NCI-H1105 treated with DMSO at 0.1 percent for 48 hours (cell line): Measurements from ENCODE around the gene LMTK3.
"Not testable (repeated sequence)": the region's sequence is repeated elsewhere in the genome, so short reads cannot be mapped to it uniquely, and the experiment has no call there.

Experiments
- DNase-seq: peaks from one replicate; lab custom pipeline; 2025; lab: John Stamatoyannopoulos, UW

Gene LMTK3

DNA sequence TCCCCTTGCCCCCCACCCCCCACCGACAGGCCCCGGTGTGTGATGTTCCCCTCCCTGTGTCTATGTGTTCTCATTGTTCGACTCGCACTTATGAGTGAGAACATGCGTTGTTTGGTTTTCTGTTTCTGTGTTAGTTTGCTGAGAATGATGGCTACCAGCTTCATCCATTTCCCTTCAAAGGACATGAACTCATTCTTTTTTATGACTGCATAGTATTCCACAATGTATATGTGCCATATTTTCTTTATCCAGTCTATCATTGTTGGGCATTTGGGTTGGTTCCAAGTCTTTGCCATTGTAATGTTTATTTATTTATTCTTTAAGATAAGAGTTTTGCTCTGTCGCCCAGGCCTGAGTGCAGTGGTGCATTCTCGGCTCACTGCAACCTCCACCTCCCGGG, 26.4 kb upstream of the LMTK3 start:
- DNase-seq, result not testable (repeated sequence)

DNA sequence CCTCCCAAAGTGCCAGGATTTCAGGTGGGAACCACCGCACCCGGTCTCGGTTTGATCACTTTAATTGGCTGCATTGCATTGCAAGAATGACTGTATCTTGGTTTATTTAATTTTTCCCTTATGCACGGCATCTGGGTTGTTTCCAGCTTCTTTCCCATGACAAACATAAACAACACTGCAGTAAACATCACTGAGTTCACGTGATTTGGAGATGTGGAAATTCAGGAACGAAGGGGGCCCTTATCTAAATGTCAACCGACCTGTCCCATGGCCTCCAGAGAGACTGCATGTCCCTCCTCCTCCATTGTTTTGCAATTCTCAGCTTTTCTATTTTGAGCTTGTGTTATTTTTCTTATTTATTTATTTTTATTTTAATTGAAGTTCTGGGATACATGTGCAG, 25.9 kb upstream of the LMTK3 start:
- DNase-seq, result no peak

DNA sequence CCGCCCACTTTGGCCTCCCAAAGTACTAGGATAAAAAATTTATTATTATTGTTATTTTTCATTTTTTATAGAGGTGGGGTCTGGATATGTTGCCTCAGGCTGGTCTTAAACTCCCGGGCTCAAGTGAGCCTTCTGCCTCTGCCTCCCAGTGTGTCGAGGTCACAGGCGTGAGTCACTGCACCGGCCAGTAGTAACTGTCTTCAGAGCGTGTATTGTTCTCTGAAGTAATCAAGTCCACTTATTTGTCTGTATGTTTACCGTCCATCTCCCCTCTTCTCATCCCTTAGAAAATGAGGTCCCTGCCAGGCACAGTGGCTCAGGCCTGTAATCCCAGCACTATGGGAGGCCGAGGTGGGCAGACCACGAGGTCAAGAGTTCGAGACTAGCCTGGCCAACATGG, 22.1 kb upstream of the LMTK3 start:
- no peak for DNase-seq

DNA sequence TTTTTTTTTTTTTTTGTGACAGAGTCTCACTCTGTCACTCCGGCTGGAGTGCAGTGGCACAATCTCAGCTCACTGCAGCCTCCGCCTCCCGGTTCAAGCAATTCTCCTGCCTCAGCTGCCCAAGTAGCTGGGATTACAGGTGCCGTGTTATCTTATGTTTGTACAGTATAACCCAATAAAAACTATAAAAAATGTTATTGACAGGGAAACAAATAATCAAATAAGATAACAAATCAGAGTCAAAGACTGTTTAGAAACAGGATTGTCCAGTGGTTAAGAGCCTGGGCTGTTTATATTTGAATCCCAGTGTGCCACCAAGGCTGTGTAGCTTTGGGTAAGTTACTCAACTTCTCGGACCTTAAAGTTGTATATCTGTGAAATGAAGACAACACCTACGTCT, 19.1 kb upstream of the LMTK3 start:
- DNase-seq, result no peak

DNA sequence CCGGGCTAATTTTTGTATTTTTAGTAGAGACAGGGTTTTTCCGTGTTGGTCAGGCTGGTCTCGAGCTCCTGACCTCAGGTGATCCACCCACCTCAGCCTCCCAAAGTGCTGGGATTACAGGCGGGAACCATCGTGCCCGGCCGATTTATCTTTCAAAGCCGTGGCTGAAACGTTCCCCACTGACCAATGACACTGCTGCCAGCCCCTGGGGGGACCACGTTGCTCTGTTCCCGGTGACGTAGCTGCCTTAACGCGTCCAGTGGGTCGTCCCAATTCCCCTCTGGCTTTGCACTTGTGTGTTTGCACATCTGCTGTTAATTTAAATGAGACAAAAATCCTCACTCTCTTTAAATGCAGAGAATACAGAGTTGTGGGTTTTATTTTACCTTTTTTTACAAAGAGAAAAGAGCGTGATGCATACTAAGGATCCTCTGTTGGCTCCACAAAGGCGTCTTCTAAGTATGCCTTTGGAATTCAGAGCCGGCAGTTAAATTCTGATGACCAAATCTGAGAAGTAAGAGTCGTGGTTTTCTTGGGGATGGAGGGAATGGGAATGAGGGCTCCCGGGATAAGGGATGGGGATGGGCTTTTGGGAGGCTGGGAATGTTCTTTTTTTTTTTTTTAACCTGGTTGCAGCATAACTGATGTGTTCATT, 18.6 kb upstream of the LMTK3 start:
- no peak for DNase-seq

DNA sequence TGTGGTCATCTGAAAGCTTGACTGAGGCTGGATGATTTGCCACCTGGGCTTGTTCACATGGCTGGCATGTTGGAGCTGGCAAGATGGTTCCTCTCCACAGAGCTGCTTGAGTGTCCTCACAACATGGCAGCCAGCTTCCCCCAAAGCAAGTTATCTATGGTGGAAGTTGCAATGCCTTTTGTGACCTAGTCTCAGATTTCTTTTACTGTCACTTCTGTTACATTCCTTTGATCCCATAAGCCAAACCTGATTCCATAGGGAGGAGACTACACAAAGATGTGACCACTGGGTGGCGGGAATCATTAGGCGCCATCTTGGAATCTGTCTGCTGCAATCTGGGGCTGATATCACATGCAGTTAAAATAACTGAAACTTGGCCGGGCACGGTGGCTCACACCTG, 17.5 kb upstream of the LMTK3 start:
- DNase-seq, result no peak

DNA sequence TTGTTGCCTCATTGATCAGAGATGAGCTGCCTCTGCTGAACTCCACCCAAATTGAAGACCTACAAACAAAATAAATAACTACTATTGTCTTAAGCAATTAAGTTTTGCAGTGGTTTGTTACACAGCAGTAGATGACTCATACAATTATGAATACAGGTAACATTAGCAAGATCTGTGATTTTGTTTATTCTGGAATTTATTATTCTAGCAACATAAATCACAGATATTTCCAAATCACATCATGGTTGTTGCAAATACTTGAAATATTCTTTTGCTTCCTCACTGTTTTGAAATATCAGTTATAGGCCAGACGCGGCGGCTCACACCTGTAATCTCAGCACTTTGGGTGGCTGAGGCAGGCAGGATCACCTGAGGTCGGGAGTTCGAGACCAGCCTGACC, 13.1 kb upstream of the LMTK3 start:
- no peak for DNase-seq

DNA sequence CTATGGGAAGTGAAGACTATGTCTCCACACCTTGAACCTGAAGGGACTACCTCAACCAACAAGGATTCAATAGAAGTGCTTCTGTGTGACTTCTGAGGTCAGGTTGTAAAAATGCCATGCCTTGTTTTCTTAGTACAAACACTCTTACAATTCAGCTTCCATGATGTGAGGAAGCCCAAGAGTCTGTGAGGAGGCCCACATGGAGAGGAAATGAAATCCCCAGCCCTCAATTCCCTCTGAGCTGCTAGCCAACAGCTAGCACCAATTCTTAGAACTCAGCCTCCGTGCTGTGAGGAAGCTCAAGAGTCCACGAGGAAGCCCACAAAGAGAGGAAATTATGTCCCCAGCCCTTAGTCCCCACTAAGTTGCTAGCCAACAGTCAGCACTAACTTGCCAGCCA, 12.6 kb upstream of the LMTK3 start:
- DNase-seq, result no peak

DNA sequence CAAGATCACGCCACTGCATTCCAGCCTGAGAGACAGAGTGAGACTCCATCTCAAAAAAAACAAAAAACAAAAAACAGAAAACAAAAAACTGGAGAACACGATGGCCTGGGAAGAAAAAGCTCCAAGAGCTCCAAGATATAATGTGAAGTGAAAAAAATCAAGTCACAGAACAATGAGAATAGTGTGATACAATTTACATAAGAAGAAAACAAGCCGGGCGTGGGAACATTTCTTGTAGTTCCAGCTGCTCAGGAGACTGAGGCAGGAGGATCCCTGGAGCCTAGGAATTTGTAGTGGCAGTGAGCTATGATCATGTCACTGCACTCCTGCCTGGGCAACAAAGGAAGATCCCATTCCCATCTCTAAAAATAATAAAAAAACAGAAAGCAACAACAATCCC, 8.5 kb upstream of the LMTK3 start:
- no peak for DNase-seq

DNA sequence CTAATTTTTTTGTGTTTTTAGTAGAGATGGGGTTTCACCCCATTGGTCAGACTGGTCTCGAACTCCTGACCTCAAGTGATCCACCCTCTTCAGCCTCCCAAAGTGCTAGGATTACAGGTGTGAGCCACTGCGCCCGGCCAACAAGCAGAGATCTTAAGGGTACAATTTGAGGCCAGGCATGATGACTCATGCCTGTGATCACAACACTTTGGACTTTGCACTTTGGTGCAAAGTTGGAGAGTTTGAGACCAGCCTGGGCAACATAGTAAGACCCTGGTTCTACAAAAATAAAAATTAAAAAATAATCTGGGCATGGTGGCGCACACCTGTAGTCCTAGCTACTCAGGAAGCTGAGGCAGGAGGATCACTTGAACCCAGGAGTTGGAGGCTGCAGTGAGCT, 7.8 kb upstream of the LMTK3 start:
- not testable (repeated sequence) for DNase-seq

DNA sequence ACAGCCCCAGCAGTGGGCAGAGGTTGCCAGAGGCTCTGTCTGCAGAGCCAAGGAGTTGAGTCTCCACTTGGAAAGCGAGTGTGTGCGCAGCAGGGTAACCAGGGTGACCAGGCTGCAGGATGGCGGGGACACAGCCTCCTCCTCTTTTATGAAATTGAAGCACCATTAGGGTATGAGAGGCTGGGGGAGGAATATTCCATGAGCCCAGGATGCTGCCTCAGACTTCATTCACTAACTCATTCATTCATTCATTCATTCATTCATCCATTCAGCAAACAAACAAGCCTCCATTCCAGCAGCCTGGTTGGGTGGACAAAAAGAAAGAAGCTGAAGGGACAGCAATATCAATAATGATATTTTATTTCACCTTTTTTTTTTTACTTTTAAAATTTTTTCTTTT, 6.6 kb upstream of the LMTK3 start:
- DNase-seq, result no peak

DNA sequence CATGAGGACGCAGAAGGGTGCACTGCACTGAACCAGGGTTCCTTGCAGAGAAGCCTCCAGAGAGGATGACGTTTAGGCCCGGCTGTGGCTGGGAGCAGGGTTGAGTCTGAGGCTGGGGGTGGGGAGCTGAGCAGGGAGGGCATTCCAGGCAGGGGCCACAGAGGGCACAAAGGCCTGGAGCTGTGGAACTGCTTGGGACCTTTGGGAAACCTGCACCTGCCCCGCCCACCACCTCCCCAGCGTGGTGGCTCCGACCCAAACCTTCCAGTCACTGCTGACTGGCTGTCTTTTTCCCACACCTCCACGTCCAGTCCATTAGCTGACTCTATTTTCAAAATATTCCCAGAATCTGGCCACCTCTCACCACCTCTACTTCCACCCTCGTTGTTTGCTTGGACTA, 4.9 kb upstream of the LMTK3 start:
- no peak for DNase-seq

DNA sequence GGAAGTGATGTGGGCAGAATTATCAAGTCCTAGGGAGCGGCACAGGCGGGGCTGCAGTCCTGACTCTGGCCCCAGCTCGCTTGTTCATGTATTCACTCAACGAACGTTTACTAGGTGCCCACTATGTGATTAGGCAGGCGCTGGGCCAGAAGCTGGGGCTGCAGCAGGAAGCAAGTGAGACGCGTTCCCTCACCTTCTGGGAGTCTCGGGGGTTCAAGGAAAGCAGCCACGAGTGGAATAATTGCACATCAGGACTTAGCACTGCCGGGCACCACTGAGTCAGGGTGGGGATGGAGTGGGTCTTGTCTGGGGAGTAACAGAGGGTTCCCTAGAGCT, 2.5 kb upstream of the LMTK3 start:
- DNase-seq, result no peak

DNA sequence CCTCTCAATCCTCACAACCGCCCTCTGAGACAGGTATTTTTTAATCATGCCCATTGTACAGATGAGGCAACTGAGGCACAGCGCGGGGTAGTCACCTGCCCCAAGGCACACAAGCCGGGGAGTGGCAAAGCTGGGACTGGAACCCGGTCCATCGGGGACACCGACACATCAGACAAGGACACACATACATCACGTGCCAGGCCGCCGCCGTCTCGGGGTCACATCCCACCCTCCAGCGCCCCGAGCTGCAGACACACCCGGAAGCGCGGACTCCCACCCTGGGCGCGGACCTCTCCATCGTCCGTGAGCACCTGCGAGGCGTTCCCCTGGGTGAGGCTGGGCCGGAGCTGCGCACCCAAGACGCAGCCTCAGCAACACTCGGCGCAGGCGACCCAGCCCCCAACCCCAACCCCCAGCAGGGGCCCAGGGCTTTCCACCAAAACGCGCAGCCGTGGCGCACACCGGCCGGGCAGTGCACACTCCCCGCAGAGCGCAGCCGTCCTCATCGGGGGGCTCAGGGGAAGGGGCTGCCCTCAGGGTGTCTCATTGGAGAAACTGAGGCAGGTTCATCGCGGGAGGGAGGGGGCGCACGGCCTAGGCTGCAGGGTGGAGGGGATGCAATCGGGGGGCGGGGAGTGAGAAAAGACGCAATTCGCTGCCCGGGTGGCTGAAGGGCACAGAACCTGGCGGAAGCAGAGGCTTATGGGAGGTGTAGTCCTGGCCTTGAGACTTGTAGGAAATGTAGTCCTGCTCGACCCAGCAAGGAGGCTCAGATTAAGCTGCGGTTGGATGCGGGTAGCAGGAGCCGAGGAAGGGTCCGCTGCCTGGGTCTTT, 1.9 kb upstream of the LMTK3 start:
- DNase-seq, result peak; percentile 83

DNA sequence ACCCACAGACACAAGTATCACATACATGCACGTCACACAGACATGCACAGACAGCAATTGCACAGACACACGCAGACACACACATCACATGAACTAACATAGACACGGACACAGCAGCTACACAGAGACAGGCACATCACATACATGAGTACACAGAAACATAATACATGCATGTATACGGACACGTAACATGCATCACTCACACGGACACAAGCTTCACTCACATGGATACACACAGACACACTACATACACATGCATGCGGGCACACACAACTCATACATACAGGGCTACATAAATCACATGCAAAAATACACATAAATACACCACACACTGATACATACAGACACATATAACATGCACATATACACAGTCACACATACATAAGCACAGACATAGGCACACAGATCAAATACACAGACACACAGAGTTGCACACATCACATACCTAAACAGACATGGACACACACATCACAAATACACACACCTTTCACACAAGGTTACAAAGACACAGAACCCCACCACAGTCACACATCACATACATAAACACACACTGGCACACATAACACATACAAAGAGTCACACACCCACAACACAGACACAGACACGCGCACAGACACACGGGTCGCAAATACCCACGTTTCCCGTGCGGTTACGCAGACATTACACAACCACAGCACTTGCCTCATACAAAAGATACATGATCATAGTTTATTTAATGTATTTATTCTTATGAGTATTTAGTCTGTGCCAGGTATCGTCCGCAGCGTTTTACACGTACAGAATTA, 1.1 kb upstream of the LMTK3 start:
- DNase-seq, result no peak

DNA sequence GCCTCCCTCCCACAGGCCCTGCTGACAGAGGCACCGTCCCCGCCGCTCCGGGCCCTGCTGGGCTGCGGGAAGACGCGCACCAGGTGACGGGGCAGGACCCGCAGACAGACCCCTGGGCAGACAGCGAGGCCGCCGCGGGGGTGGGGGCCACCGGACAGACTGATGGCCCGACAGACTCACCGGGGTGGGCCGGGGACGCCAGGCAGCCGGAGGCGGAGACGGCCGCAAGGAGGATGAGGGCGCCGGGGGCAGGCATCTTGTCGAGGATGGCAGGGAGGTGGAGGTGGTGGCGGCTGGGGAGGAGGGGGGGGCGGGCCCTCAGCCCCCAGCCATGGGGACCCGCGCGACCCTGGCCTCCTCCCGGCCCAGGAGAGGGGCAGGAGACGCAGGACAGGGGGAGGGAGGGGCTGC, 309 bp downstream of the LMTK3 start:
- no peak for DNase-seq

DNA sequence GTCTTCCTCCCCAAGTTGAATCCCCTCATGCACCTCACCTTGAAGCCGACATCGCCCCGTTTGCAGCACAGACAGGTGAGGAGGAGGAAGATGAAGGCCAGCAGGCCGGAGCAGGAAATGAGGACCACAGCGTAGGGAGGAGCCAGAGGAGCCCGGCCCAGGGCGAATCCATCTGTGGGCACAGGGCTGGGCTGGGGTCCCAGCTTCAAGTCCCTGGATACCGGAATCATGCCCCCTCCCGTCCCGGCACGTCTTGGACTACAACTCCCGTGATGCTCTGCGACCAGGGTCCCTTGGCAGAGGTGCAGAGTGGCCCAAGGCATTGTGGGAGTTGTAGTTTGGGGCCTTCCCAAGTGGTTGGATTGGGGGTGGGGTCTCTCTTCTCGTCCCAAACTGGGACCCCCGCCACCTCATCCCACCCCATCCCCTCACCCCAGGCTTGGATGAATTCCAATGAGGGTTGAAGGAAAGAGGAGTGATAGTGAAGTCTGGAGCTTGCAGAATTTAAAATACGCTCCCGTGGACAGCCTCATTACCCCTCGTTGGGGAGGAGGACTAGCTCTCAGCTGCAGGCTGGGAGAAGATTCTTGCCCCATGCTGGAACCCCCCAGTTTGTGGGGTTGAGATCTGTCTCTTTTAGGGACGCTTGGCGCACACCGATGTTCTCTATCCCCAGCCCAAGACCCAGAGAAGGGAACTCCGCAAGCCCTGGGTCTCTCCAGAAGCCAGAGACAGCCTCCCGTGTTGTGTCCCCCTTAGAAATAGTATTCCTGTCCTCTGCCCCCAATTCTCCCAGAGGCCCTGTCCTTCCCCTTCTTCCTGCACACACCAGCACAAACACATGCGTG, 990 bp downstream of the LMTK3 start:
- DNase-seq, result peak; percentile 64

DNA sequence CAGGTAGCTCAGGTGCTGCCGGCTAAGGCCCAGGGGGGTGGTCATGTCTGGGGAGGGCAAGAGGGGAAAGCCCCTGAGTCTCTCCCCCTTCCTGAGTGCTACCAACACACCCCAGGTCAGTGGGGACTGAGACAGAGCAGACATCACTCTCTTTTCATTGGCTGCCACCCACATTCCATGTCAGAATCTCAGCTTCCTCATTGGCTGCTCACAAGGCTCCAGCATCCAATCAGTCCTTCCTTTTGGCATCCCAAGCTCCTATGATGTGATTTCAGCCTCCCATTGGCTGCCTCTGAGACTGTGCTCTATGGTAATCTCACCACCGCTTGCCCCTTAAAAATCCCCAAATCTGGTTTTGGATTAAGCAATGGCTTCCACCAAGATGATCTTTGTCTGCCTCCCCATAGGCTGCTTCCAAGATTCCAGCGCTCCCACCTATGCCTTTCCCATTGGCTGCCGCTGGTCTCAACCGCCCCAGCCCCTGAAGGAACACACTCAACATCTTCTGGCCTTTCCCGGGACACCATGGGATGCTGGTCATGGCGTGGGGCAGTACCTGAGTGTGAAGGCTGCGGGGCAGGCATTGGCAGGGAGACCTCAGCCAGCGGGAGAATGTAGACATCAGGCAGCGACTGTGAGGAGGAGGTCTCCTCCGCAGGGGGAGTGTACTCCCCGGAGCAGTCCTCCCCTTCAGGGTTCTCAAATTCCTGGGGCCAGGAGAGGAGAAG, 2.0 kb downstream of the LMTK3 start:
- no peak for DNase-seq

DNA sequence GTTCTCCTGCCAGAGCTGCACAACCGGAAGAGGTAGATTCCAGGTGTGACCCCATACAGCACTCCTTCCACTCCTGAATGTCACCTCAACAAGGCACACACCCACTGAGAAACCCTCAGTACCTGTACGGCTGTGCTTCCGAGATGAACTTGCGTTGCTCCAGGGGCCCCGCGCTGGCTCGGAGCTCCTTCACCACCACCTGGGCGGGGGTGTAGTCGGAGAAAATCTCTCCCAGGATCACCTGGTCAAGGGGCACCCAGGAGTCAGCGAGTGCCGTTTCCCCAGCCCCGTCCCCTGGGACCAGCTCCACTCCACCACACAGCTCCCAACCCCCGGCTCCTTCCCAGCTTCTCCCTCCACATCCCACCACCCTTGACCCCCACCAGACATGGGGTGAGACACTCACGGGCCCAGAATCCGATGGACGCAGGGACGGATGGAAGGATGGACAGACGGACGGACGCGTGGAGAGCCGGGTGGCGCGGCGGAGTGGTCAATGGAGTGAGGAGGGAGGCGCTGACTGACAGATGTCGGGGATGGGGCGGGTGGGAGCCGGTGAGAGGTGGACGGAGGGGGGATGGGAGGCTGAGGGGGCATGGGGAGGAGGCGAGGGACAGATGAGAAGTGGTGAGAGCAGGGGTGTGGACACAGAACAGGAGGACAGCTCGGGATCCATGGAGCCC, 2.8 kb downstream of the LMTK3 start:
- DNase-seq, result no peak

DNA sequence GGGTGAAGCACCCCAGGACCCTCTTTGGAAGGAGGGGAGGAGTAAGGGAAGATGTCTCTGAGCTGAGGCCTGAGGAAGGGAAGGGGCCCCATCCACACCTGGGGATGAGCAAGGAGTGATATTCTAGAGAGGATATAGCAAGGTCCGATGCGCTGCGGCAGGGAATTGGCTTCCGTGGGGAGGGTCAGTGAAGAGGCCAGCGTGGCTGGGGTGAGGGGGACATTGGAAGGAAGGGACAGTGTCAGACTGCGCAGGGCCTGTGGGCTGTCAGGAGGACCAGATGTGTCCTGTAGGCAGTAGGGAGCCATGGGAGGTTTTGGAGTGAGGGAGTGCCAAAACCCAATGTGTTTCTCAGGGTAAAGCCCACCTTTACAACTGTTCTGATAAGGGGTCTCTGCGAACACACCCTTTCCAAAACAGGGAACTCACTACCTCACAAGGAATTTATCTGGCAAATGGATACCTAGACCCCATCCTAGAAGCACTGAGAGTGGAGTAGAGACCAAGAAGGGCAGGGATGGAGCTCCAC, 3.7 kb downstream of the LMTK3 start:
- DNase-seq, result no peak
